Measurements from ENCODE around the gene HSF4.

Gene HSF4

DNA sequence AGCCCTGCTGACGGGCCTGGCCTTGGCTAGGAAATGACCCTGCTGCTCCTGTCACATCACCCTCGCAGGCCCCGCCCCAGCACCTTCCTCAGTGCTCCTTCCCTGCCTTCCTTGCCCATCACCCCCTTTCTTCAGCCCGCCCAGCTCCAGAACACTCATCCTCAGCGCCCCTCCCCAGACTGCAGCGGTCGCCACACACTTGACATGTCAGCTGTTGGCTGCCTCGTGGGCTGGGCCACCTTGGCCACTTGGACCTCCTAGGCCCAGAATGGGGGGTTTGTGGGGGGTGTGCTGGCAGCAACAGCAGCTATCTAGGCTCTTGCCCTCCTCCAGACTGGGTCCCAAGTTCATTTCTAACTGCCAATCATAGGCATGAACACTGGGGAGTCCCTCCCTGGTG lies 45.0 kb downstream of the HSF4 start:
- DNase-seq (ENCODE audit: insufficient read length, low spot score) (no peak), FAIRE-seq (no peak)
- TF ChIP-seq, protein P1, sequence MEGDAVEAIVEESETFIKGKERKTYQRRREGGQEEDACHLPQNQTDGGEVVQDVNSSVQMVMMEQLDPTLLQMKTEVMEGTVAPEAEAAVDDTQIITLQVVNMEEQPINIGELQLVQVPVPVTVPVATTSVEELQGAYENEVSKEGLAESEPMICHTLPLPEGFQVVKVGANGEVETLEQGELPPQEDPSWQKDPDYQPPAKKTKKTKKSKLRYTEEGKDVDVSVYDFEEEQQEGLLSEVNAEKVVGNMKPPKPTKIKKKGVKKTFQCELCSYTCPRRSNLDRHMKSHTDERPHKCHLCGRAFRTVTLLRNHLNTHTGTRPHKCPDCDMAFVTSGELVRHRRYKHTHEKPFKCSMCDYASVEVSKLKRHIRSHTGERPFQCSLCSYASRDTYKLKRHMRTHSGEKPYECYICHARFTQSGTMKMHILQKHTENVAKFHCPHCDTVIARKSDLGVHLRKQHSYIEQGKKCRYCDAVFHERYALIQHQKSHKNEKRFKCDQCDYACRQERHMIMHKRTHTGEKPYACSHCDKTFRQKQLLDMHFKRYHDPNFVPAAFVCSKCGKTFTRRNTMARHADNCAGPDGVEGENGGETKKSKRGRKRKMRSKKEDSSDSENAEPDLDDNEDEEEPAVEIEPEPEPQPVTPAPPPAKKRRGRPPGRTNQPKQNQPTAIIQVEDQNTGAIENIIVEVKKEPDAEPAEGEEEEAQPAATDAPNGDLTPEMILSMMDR (IDR thresholded peaks at IDR 0.05; ENCODE audit: insufficient read depth, missing control alignments) = no peak

DNA sequence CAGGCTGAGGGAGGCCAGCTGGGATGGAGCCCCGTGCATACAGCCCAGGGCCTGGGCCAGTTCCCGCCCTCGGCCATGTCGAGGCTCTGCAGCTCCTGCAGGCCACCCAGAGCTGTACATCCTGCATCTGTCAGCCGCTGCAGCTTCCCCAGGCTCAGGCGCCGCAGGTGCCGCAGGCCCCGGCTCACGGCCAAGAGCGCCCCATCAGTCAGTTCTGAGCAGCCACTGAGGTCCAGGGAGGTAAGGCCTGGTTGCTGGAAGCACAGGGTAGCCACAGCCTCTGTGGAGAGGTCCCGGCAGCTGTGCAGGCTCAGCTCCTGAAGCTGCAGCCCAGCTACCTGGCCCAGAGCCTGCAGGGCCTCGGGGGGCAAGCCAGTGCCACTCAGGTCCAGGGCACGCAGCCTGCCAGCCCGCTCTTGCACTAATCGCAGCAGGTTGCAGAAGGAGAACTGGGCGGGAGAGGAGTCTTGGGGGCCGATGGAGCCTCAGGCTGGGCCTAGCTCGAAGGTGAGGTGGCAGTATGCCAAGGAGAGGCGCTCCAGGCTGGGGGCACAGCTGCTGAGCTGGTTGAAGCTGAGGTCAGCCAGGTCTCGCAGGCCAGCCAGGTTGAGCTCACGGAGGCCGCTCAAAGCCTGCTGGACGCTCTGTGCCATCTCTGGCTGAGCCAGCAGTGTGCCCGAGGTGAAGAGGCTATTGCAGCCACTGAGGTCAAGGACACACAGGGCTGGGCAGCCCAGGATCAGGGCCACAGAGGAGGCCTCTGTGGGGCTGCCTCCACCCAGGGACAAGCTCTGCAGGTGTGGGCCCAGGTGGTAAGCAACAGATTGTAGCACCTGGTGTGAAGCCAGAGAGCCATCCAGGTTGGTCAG lies 45.8 kb downstream of the HSF4 start:
- no peak for FAIRE-seq
- DNase-seq (ENCODE audit: insufficient read length, low spot score) = no peak
- TF ChIP-seq, protein P1 (IDR thresholded peaks at IDR 0.05; ENCODE audit: insufficient read depth, missing control alignments) = no peak

DNA sequence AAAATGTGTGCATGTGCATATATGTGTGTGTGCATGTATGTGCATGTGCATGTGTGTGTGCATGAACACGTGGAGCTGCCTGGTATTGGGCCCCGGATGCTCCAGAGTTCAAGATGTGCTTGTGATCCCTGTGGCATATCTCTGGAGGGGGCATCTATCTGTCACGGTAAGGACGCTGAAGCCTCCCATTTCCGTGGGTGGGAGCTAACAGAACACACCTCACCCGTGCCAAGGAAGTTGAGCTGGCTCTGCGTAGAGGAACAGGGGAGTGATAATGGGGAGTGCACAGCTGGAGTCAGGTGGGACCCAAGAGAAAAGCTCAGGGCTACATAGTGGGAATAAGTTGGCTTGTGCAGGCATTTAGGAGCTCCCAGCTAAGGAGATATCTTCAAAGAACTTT lies 47.1 kb downstream of the HSF4 start:
- FAIRE-seq (no peak), DNase-seq (ENCODE audit: insufficient read length, low spot score) (no peak)
- TF ChIP-seq, protein P1 (IDR thresholded peaks at IDR 0.05; ENCODE audit: insufficient read depth, missing control alignments) = no peak

DNA sequence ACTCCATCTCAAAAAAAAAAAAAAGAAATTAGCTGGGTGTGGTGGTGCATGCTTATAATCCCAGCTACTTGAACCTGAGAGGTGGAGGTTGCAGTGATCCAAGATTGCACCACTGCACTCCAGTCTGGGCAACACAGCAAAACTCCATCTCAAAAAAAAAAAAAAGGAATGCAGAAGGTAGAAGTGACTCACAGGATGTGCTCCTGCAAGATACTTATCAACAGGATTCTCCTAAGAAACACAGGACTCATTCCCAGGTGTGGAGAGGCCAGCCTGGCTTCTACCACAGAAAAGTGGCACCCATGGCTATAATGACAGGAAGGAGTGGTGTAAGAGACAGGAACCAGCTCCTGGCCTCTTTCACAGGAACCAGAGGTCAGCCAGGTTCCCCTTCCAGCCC lies 48.2 kb downstream of the HSF4 start:
- DNase-seq (ENCODE audit: insufficient read length, low spot score) (no peak), FAIRE-seq (no peak)
- TF ChIP-seq, protein P1 (IDR thresholded peaks at IDR 0.05; ENCODE audit: insufficient read depth, missing control alignments) = no peak

DNA sequence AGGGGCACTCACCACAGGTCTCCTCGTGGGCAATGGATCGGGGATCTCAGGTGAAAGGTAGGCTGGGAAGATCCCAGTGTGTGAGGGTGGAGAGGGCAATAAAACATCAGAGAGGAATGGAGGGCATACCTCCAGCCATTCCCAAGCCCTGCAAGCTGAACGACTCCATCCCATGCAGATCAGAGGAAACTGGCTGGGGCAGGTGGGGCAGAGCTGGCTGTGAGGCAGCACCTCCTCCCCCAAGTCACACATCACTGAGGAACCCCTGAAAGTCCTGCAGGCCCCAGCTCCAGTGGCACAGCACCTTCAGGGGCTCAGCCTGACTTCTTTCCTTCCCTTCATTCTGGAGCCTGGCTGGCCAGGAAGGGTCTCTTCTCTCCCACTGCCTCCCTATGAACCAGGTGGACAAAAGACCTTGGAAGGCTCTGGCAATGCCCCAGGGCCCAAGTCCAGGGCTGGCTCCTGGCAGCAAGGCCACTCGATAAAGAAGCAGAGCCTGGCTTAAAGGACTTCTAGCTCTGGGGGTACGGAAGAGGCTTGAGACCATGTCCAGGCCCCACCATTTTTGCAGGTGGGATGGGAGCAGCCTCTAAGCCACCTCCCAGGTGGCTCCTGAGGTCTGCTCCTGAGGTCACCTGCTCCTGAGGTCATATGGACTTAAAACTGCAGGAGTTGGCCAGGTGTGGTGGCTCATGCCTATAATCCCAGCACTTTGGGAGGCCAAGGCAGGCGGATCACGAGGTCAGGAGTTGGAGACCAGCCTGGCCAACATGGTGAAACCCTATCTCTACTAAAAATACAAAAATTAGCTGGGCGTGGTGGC lies 48.9 kb downstream of the HSF4 start:
- TF ChIP-seq, protein P1 (IDR thresholded peaks at IDR 0.05; ENCODE audit: insufficient read depth, missing control alignments) = no peak
- FAIRE-seq (no peak), DNase-seq (ENCODE audit: insufficient read length, low spot score) (no peak)

DNA sequence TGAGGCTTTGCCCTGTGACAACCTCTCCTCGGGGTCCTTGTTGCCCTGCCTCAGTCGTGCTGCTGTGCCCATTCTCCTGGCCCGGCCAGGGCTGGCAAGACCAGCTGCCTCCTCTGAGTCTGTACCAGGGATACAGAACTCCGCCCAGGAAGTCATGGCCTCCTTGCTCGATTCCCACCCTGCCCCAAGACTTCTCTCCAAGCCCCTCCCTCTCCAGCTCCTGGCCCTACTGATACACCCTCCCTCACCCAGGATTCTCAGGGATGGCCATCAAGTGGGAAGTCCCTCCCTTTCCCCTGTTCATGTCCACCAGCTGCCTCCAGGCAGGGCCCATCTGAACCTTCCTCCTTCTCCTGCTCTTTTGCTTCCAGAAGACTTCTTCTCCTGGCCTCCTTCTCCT lies 51.2 kb downstream of the HSF4 start:
- DNase-seq (ENCODE audit: insufficient read length, low spot score) (no peak), FAIRE-seq (no peak)

More for the DNA sequence above, 51.2 kb downstream of the HSF4 start:
- TF ChIP-seq, protein P1 (IDR thresholded peaks at IDR 0.05; ENCODE audit: insufficient read depth, missing control alignments) = no peak

Measured in D721Med (cell line).